K562 treated with DMSO at 1 percent for 24 hours (cell line): ENCODE measurements around the gene KRTAP6-2. TPM values are rescaled to one million over a fixed set of nuclear protein-coding genes. Genes with fewer than 3 reads are reported as not detected.

Experiments used
- total RNA-seq: library from RNA; unstranded; fragments of 300-600 nt; gene quantifications from 2 replicates; pipeline ENCODE4 v1.2.3, GENCODE V29; 2022; ENCODE audit warnings: low read depth; ENCODE audit not compliant: insufficient read depth

Gene KRTAP6-2, protein sequence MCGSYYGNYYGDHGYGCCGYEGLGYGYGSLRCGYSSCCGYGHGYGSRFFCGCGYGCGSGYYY
- not detected in 2 replicates for total RNA-seq

DNA sequence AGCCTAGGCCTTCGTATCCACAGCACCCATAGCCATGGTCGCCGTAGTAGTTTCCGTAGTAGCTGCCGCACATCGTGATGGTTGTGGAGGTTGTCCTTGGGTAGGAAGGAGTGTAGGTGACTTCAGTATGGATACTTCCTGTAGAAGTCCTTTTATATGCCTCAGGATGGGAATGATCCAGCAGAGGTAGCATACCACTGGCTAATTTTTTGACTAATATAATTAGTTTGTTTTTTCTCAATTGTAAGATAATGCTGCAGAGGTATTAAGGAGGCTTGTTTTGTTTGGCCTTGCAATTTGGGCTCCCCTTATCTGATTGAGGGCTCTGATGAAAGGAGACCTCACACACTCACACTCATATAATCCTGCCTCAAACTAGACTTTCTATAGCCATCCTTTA is at the start of gene KRTAP6-2:
TSS of gene KRTAP6-2 (minus strand) at position 101 of the 400 bp plus-strand sequence. CDS start at position 73, 28 bp downstream.

DNA sequence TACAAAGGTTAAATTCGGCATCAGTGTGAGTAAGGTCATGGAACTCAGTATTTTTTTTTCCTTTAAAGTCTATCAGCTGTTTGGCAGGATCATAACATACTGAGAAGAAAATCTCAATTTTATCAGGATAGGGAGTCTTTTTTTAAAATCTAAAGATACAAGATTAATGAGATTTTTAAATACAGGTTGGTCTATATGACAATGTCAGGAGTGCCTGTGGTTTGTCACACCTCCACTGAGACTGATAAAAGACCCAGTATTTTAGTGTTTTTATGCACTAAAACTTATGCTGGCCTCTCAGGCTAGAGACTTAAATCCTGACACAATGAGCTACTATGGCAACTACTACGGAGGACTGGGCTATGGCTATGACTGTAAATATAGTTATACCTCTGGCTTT is 43.9 kb upstream of the KRTAP6-2 start, which contains the start of gene KRTAP20-3:
TSS of gene KRTAP20-3 (plus strand) at position 301 of the 400 bp plus-strand sequence.

DNA sequence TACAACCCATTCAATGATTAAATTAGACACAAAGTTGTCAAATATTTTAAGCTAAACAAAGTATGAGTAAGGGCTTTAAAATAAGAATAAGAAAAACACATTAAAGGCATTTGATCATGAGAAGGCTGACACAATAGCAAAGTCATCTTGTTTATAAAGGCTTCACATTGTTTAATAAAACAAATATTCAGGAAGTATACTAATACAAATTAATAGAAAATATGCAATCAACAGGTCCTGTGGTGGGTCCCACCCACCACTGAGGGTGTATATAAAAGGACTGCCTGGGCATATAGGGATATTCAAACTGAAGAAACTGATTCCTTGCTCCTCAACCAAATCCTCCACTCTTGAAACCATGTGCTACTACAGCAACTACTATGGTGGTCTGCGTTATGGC is 36.2 kb upstream of the KRTAP6-2 start, which contains the start of gene KRTAP20-2:
TSS of gene KRTAP20-2 (plus strand) at position 301 of the 400 bp plus-strand sequence. CDS start at position 359, 58 bp downstream.

DNA sequence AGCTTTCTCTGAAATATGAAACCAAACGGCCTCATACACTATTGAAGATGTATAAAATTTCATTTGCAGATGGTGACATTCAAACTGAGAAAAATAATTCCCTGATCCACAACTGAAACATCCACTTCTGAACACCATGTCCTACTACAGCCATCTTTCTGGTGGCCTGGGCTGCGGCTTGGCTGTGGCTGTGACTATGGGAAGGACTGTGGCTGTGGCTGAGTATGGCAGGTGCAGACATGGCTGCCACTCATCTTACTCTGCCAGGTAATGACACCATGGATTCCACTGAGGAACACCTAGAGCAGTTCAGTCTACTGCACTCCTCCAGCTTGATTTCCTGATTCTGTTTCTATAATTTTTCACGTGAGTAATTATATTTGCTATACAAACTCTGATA is 21.8 kb upstream of the KRTAP6-2 start, which contains the start of gene KRTAP20-4:
TSS of gene KRTAP20-4 (plus strand) at position 106 of the 400 bp plus-strand sequence.

DNA sequence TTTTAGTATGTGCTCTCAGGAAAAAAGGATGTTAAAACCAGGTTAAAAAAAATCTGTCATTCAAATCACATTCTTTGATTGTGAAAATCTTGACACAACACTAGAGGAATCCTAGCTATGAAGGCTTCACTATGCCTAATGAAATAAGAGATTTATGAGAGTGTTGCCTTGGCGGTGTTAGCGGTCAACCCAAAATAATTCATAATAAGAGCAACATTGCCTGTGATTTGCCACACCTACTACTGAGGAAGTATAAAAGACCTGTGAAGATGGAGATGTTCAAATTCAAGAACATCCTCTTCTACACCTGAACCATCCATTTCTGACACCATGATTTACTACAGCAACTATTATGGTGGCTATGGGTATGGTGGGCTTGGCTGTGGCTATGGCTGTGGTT is 17.4 kb upstream of the KRTAP6-2 start, which contains the start of gene KRTAP20-1:
TSS of gene KRTAP20-1 (plus strand) at position 301 of the 400 bp plus-strand sequence. CDS start at position 331, 30 bp downstream.

DNA sequence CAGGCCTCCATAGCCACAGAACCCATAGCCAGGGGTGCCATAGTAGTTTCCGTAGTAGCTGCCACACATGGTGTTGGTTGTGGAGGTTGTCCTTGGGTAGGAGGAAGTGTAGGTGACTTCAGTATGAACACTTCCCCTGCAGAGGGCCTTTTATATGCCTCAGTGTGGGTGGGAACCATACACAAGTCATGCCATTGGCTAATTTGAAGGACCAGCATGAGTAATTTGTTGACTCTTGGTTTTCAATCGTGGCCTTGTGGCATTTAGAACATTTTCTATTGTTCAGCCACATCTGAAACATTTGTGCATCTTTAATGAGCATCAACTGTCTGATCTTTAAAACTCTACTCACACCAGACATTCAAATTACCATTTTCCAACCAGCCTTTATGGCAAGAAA is 15.1 kb upstream of the KRTAP6-2 start, which contains the start of gene KRTAP6-1:
TSS of gene KRTAP6-1 (minus strand) at position 95 of the 400 bp plus-strand sequence. CDS start at position 69, 26 bp downstream.

DNA sequence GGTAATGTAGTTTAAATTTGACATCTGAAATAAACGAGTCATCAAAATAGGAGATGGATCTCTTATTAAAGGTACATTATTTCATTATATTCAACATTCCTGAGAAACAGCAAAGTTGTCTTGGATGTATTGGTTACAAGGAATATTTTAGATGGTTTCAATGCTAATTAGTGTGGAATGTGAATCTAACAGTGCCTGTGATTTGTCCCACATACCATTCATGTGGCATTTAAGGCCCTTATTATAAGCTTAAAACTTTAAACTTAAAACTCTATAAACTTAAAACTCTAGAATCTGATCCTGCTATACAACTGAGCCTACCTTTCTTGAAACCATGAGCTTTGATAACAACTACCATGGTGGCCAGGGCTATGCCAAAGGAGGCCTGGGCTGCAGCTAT is 2.1 kb upstream of the KRTAP6-2 start, which contains the start of gene KRTAP22-1:
TSS of gene KRTAP22-1 (plus strand) at position 301 of the 400 bp plus-strand sequence.

DNA sequence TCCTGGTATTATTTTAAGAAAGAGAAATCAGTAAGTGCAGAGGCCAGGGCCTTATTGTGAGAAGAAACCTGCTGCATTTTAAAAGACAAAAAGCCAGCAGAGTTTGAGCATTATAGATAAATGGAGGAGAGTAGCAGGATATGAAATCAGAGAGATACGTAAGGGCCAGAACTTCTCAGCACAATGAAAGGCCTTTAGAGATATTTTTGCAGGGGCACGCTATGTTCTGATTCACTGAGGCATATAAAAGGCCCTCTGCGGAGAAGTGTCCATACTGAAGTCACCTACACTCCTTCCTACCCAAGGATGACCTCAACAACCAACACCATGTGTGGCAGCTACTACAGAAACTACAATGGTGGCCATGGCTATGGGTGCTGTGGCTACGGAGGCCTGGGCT is 6.6 kb downstream of the KRTAP6-2 start, which contains the start of gene KRTAP6-3:
TSS of gene KRTAP6-3 (plus strand) at position 301 of the 400 bp plus-strand sequence. CDS start at position 307, 6 bp downstream.

DNA sequence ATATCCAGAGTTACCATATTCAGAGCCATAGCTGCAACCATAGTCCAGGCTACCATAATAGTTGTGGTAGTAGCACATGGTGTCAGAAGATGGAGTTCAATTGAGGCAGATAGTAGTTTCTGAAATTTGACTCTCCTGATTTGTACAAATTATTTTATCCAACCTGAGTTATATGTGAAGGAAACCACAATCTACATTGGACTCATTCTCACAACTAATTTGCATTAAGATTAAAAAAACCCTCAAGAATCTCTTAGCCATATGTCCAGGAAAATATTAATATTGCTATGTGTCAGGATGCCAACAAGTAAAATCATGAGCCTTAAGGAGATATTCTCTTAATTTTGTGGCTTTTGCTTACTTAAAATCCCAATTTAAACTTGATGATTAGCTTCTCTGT is 8.4 kb downstream of the KRTAP6-2 start, which contains the start of gene KRTAP22-2:
TSS of gene KRTAP22-2 (minus strand) at position 101 of the 400 bp plus-strand sequence.

DNA sequence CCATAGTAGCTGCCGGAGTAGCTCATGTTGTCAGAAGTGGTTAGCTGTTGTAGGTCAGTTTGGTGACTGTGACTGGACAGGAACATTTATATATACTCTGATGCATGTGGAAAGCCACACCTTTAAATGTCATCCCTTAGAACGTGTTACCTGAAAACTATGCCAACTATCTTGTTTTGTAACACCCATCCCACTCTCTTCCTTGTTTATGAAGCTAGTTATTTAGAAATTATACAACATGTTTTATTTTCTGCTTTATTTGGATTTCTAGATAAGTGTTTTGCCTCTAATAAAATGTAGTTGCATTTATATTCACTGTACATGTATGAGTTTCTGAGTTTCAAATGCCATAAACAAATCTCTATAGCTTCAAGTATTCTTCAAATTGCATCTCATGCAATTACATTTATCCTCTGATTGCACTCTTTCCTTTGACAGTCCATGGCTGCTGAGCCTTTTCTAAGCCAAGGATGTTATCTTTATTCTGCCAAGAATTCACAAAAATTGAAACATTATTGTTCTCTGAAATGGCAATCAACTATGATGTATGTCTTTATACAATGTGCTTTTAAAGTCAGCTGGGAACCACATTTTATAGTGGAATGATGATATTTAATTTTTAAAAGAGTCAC is 37.3 kb downstream of the KRTAP6-2 start, which contains the start of gene KRTAP19-7:
TSS of gene KRTAP19-7 (minus strand) at position 51 of the 632 bp plus-strand sequence. CDS start at position 26, 25 bp downstream.

Other genes with a start within 250 kb of the KRTAP6-2 start
- not detected in 2 replicates for gene KRTAP13-2, start 226.6 kb downstream of the KRTAP6-2 start, total RNA-seq
- not detected in 2 replicates for gene KRTAP13-1, start 202.9 kb downstream of the KRTAP6-2 start, total RNA-seq
- gene KRTAP13-3, start 173.0 kb downstream of the KRTAP6-2 start, total RNA-seq, result not detected in 2 replicates
- not detected in 2 replicates for gene KRTAP13-4, start 168.7 kb downstream of the KRTAP6-2 start, total RNA-seq
- gene KRTAP15-1, start 158.6 kb downstream of the KRTAP6-2 start, total RNA-seq, result not detected in 2 replicates
- not detected in 2 replicates for gene KRTAP19-1, start 118.5 kb downstream of the KRTAP6-2 start, total RNA-seq
- gene KRTAP19-2, start 111.5 kb downstream of the KRTAP6-2 start, total RNA-seq, result not detected in 2 replicates
- not detected in 2 replicates for gene KRTAP19-3, start 106.9 kb downstream of the KRTAP6-2 start, total RNA-seq
- not detected in 2 replicates for gene KRTAP19-4, start 101.7 kb downstream of the KRTAP6-2 start, total RNA-seq
- gene KRTAP19-5, start 96.8 kb downstream of the KRTAP6-2 start, total RNA-seq, result not detected in 2 replicates
- gene KRTAP19-6, start 57.0 kb downstream of the KRTAP6-2 start, total RNA-seq, result not detected in 2 replicates
- not detected in 2 replicates for gene KRTAP19-7, start 37.6 kb downstream of the KRTAP6-2 start, total RNA-seq
- not detected in 2 replicates for gene KRTAP22-2, start 8.5 kb downstream of the KRTAP6-2 start, total RNA-seq
- gene KRTAP6-3, start 6.5 kb downstream of the KRTAP6-2 start, total RNA-seq, result not detected in 2 replicates
- gene KRTAP22-1, start 2.2 kb upstream of the KRTAP6-2 start, total RNA-seq, result not detected in 2 replicates
- gene KRTAP6-1, start 15.0 kb upstream of the KRTAP6-2 start, total RNA-seq, result not detected in 2 replicates
- not detected in 2 replicates for gene KRTAP20-1, start 17.5 kb upstream of the KRTAP6-2 start, total RNA-seq
- gene KRTAP20-4, start 21.7 kb upstream of the KRTAP6-2 start, total RNA-seq, result not detected in 2 replicates
- gene KRTAP20-2, start 36.3 kb upstream of the KRTAP6-2 start, total RNA-seq, result not detected in 2 replicates
- gene KRTAP20-3, start 44.0 kb upstream of the KRTAP6-2 start, total RNA-seq, result not detected in 2 replicates
- gene KRTAP21-3, start 119.9 kb upstream of the KRTAP6-2 start, total RNA-seq, result not detected in 2 replicates
- gene KRTAP21-2, start 148.4 kb upstream of the KRTAP6-2 start, total RNA-seq, result not detected in 2 replicates
- not detected in 2 replicates for gene KRTAP21-1, start 156.5 kb upstream of the KRTAP6-2 start, total RNA-seq
- gene KRTAP8-1, start 214.4 kb upstream of the KRTAP6-2 start, total RNA-seq, result not detected in 2 replicates
- gene KRTAP7-1, start 230.9 kb upstream of the KRTAP6-2 start, total RNA-seq, result not detected in 2 replicates